HUES48 (cell line): ENCODE data around the gene PID1.

Source experiments
- H3K27ac ChIP-seq: one replicate; pipeline ENCODE4 v1.7.0; 2013; ENCODE audit warnings: low read depth, low read length, inconsistent platforms
- H3K27me3 ChIP-seq: 2 replicates; pipeline ENCODE4 v1.6.1; 2013; ENCODE audit warnings: mild to moderate bottlenecking, low read length; ENCODE audit not compliant: control insufficient read depth, insufficient read depth
- H3K36me3 ChIP-seq: 2 replicates; pipeline ENCODE4 v1.6.1; 2013; ENCODE audit warnings: low read length; ENCODE audit not compliant: control insufficient read depth, insufficient read depth
- H3K4me1 ChIP-seq: 2 replicates; pipeline ENCODE4 v1.6.1; 2013; ENCODE audit warnings: mild to moderate bottlenecking, low read length; ENCODE audit not compliant: control insufficient read depth, insufficient read depth
- H3K4me3 ChIP-seq: 2 replicates; pipeline ENCODE4 v1.5.1; 2013; ENCODE audit warnings: mild to moderate bottlenecking, low read depth, low read length
- H3K9ac ChIP-seq: 2 replicates; pipeline ENCODE4 v1.6.1; 2013; ENCODE audit warnings: mild to moderate bottlenecking, low read depth, low read length, moderate library complexity
- H3K9me3 ChIP-seq: 2 replicates; pipeline ENCODE4 v1.6.1; 2013; ENCODE audit warnings: low read length; ENCODE audit not compliant: control insufficient read depth, insufficient read depth

PID1 gene

GRCh38 chr2:228987441-228988155 is 283.5 kb downstream of the PID1 start:
- Histone ChIP-seq H3K9me3 (peaks cover 28% of the 10 kb centered on the region), H3K4me3 (no peak overlapping the region), H3K27ac (no peak overlapping the region), H3K9ac (no peak overlapping the region), H3K36me3 (no peaks in the 10 kb centered on the region), H3K27me3 (no peaks in the 10 kb centered on the region), H3K4me1 (no peaks in the 10 kb centered on the region)

- H3K9ac ChIP-seq: no peak overlapping the region
- H3K27me3 ChIP-seq: no peaks in the 10 kb centered on the region
- H3K4me3 ChIP-seq: no peak overlapping the region
- H3K4me1 ChIP-seq: no peaks in the 10 kb centered on the region
- no peak overlapping the region for H3K27ac ChIP-seq
- H3K36me3 ChIP-seq: no peaks in the 10 kb centered on the region
- peaks cover 22% of the 10 kb centered on the region for H3K9me3 ChIP-seq
These were observed 284.1 kb downstream of the PID1 start for GRCh38 chr2:228986961-228987360.

GRCh38 chr2:228983700-228984099 is 287.4 kb downstream of the PID1 start:
- H3K9ac ChIP-seq: no peak overlapping the region
- H3K4me3 ChIP-seq: no peak overlapping the region
- no peaks in the 10 kb centered on the region for H3K4me1 ChIP-seq
- H3K9me3 ChIP-seq: peaks cover 14% of the 10 kb centered on the region
- H3K36me3 ChIP-seq: no peaks in the 10 kb centered on the region
- H3K27me3 ChIP-seq: no peaks in the 10 kb centered on the region
- no peak overlapping the region for H3K27ac ChIP-seq

DNA sequence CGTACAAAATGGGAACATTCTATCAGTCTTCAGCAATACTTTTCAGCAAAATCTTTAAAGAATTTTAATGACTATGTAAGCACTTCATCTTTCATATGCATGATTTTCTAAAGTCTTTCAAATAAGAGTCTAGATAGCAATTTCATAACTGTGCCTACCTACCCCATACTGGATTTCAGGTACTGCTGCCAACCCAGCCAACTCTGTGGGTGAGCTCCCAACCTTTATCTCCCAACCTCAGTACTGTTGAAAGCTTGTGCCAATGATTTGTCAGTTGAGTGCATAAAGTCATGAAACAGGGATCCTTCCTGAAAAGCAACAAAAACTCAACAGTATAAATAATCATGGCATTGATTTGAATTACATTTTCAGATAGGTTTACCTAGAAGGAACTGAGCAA is 296.9 kb downstream of the PID1 start:
- H3K36me3 ChIP-seq: no peaks in the 10 kb centered on the region
- H3K4me1 ChIP-seq: no peaks in the 10 kb centered on the region
- no peak overlapping the region for H3K4me3 ChIP-seq
- H3K9me3 ChIP-seq: no peaks in the 10 kb centered on the region
- no peak overlapping the region for H3K9ac ChIP-seq
- H3K27me3 ChIP-seq: no peaks in the 10 kb centered on the region
- H3K27ac ChIP-seq: no peak overlapping the region
